Body of pancreas (tissue), 4 donors: ENCODE data around the gene SETD5. TPM values are rescaled to one million over a fixed set of nuclear protein-coding genes. Genes with fewer than 3 reads are reported as not detected.

ENCODE experiments used
- ATAC-seq: fragments of 150-250 bp; one replicate; pipeline ENCODE4 v1.9.1; 2016
- DNase-seq, 4 donors: peaks; one replicate each; pipeline ENCODE4 v3.0.0-alpha.2; 2019
- H3K27ac ChIP-seq, 4 donors: fragments of 200-600 bp; sonication (generic); 1 replicate in 3 of 4; 2 replicates in 1 of 4; pipeline versions ENCODE4 v1.5.1 to v1.6.1; 2016 to 2019; ENCODE audit warnings: mild to moderate bottlenecking in 1 of 4, mixed read lengths in 1 of 4, moderate library complexity in 1 of 4
- H3K27me3 ChIP-seq, 2 donors: fragments of 200-600 bp; sonication (generic); one replicate each; pipeline ENCODE4 v1.6.0; 2016; ENCODE audit warnings: mild to moderate bottlenecking in 1 of 2
- H3K36me3 ChIP-seq, 2 donors: fragments of 200-600 bp; sonication (generic); replicated peaks in 1 of 2; 2 replicates each; pipeline ENCODE4 v1.5.1; 2016; ENCODE audit warnings: low read depth in 2 of 2; ENCODE audit not compliant: insufficient read depth in 1 of 2
- H3K4me1 ChIP-seq: fragments of 200-600 bp; sonication (generic); one replicate; pipeline ENCODE4 v1.6.0; 2016
- H3K4me3 ChIP-seq, 2 donors: fragments of 200-600 bp; sonication (generic); 1 replicate in 1 of 2; 2 replicates in 1 of 2; pipeline ENCODE4 v1.5.1; 2016 to 2019
- H3K9me3 ChIP-seq, 3 donors: fragments of 200-600 bp; sonication (generic); 1 replicate in 2 of 3; 2 replicates in 1 of 3; pipeline ENCODE4 v1.5.1; 2016
- POLR2A ChIP-seq, 3 donors: fragments of 450-650 bp; IDR thresholded peaks; one replicate each; pipeline ENCODE4 v1.6.1; 2016; ENCODE audit warnings: antibody characterized with exemption in 3 of 3, mild to moderate bottlenecking in 2 of 3
- WGBS, 2 donors: methylation state at CpG; one replicate each; pipeline ENCODE4 v1.1.5; 2017; 5-methylcytosine and 5-hydroxymethylcytosine counted together
- intact Hi-C: fragments of 100-400 bp; cut with DNase I; formaldehyde crosslinking; loops from one replicate; pipeline ENCODE4 v1.15.1; 2023
- total RNA-seq, 2 donors: library from RNA; depleted of rRNA; stranded (reverse); fragments of >200 nt; gene quantifications; one replicate each; pipeline ENCODE4 v1.1.0, GENCODE V29; 2016
- TF ChIP-seq, protein P1 (sequence below), 7 experiments: fragments of 450-650 bp in 4 of 7; fragments of 200-600 bp in 3 of 7; sonication (generic) in 3 of 7; IDR thresholded peaks; one replicate each; pipeline ENCODE4 v1.5.1; 2016 to 2019; ENCODE audit warnings: antibody characterized with exemption in 7 of 7

SETD5 gene
- total RNA-seq, 2 donors from 2014 or later = 64.3 to 102 TPM

- H3K27me3 ChIP-seq = no peaks in the 10 kb centered on the region
- DNase-seq (peak; percentile 84 to 94 (median 90)), ATAC-seq (peak; percentile 42)
- H3K4me3 ChIP-seq = peak overlapping the region; percentile 37 to 75
- intact Hi-C loops = no loop called here
- TF ChIP-seq, protein P1, sequence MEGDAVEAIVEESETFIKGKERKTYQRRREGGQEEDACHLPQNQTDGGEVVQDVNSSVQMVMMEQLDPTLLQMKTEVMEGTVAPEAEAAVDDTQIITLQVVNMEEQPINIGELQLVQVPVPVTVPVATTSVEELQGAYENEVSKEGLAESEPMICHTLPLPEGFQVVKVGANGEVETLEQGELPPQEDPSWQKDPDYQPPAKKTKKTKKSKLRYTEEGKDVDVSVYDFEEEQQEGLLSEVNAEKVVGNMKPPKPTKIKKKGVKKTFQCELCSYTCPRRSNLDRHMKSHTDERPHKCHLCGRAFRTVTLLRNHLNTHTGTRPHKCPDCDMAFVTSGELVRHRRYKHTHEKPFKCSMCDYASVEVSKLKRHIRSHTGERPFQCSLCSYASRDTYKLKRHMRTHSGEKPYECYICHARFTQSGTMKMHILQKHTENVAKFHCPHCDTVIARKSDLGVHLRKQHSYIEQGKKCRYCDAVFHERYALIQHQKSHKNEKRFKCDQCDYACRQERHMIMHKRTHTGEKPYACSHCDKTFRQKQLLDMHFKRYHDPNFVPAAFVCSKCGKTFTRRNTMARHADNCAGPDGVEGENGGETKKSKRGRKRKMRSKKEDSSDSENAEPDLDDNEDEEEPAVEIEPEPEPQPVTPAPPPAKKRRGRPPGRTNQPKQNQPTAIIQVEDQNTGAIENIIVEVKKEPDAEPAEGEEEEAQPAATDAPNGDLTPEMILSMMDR (IDR thresholded peaks at IDR 0.05) = no peak
- peak; percentile 65 to 78 (median 69) for TF ChIP-seq POLR2A (IDR thresholded peaks at IDR 0.05)
- whole genome bisulfite sequencing, 2 donors = 0% methylated on average over 5 to 16 of the region's 25 CpGs
- H3K27ac ChIP-seq = peak overlapping the region; percentile 96 to 99 (median 99)
- no peaks in the 10 kb centered on the region for H3K9me3 ChIP-seq
- peaks cover 69% of the 10 kb centered on the region for H3K4me1 ChIP-seq
- no peaks in the 10 kb centered on the region for H3K36me3 ChIP-seq
Measured at GRCh38 chr3:9396301-9396631, 1.1 kb upstream of the SETD5 start.

DNA sequence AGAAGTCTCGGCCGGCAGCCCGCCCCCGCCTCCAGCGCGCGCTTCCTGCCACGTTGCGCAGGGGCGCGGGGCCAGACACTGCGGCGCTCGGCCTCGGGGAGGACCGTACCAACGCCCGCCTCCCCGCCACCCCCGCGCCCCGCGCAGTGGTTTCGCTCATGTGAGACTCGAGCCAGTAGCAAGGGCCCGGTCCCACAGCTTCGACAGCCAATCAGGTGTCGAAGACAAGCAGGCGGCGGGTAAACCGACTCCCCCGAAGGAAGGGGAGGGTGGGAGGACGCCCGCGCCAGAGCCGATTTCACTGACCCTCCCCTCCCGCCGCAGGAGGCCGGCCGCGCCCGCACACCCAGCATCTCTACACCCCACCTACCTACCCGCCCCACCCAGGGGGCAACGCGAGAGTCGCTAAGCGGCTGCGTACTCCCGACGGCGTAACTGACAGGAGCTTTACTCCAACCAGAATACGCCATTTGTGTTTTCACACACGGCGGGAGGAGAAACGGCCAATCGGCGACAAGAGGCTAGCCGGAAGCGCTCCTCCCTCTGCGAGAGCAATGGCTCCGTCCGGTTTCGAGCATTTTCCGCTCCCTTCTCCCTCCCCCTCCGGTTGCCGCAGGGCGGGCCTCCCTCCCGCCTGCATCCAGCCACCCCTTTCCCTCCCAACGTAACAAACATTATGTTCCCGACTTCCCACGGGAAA is 633 bp upstream of the SETD5 start:
- Histone ChIP-seq H3K36me3 (no peaks in the 10 kb centered on the region), H3K9me3 (no peaks in the 10 kb centered on the region), H3K27me3 (no peaks in the 10 kb centered on the region), H3K27ac (peak overlapping the region; percentile 96 to 99 (median 99)), H3K4me3 (peak overlapping the region; percentile 37 to 75), H3K4me1 (peaks cover 69% of the 10 kb centered on the region)
- WGBS, 2 donors = 0% methylated on average over 15 to 63 of the region's 71 CpGs
- intact Hi-C loops = no loop called here
- DNase-seq (peak; percentile 97 to 99 (median 98)), ATAC-seq (peak; percentile 79)
- TF ChIP-seq POLR2A (IDR thresholded peaks at IDR 0.05) = no peak
- TF ChIP-seq, protein P1 (IDR thresholded peaks at IDR 0.05) = peak in 1 of 7 experiments; percentile 4

DNA sequence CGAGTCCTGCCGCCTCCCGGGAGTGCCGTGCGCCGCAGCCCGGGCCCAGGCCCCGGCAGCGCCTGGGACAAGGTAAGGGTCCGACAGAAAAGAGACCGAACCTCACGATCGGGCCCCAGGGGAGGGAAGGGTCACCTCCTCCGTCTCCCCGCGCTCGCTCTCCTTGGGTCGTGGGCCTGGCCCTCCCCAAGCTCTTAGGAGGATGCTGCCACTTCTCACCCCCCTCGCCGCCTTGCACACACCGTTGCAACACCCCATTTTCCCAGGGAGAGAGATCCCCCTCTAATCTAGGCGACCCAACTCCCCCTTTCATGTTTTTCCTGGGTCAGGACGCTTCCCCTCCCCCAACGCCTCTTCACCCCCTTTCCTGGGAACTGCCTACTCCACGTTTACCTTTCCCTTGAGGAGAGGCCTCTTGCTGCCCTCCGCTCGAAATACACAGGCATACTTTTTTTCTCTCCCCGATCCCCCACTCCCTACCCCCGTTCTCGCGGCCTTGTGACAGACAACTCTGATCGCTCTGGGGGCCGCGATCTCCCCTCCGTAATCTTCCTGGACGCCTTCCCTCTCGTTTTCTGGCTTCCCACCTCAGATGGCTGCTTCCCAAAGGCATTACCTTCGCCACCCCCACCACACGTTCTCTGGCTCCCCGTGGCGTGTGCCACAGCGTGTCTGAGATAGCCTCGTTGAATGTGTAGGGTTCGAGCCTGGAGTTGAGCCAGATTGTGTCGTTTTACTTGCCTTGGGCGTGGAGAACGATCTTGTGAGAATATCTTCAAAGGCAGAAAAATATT is 688 bp downstream of the SETD5 start:
- Histone ChIP-seq H3K27ac (peak overlapping the region; percentile 96 to 99 (median 99)), H3K36me3 (no peaks in the 10 kb centered on the region), H3K4me3 (peak overlapping the region; percentile 69 to 71), H3K9me3 (no peaks in the 10 kb centered on the region), H3K27me3 (no peaks in the 10 kb centered on the region), H3K4me1 (peaks cover 69% of the 10 kb centered on the region)
- intact Hi-C loops = no loop called here
- ATAC-seq (no peak), DNase-seq (peak; percentile 63 to 67 (median 65))
- WGBS, 2 donors = 1 to 2% methylated on average over 35 to 46 of the region's 47 CpGs
- TF ChIP-seq, protein P1 (IDR thresholded peaks at IDR 0.05) = no peak
- TF ChIP-seq POLR2A (IDR thresholded peaks at IDR 0.05) = peak in 2 of 3 donors; percentile 38 to 48

DNA sequence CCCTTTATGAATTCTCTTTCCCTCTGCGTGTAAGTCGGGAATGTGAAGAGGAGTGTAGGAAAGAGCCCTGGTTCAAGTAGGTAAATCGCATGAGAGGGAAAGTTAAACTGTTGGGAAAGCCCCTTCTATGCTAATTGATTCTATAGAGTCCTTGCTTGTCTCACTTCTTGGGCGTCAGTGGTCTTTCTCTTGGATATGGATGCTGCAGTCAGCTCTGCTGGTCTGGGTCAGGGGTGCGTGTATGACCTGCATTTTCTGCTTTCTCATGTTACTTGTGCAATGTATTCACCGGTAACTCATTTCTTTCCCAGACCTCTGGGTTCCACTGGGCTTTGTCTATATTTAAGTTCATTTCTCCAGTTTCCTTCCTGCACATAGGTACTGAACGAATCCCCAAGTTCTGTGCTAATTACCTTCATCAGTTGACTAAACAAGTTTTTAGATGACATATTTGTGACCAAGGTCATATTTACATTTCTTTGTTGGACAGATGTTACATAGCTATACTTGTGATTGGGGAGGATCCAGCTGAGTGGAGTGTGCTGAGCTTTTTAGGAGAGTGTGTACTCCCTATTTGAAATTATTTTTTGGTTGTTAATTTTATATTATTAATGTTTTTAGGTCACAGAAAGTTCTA is 1.4 kb downstream of the SETD5 start:
- Histone ChIP-seq H3K4me1 (peaks cover 68% of the 10 kb centered on the region), H3K27me3 (no peaks in the 10 kb centered on the region), H3K4me3 (peak overlapping the region; percentile 69 to 71), H3K27ac (peak overlapping the region; percentile 96 to 99 (median 99)), H3K36me3 (no peaks in the 10 kb centered on the region), H3K9me3 (no peaks in the 10 kb centered on the region)
- DNase-seq = peak; percentile 18 to 40 (median 30)
- intact Hi-C loops = no loop called here
- TF ChIP-seq, protein P1 (IDR thresholded peaks at IDR 0.05) = no peak
- ATAC-seq = no peak
- 0 to 1% methylated on average over 7 of the region's 7 CpGs for WGBS, 2 donors
